Tibial nerve (tissue), 3 donors: ENCODE results near the gene PRODH2.

ENCODE experiments used
- CTCF ChIP-seq, 5 experiments: fragments of 200-600 bp in 3 of 5; fragments of 450-650 bp in 2 of 5; sonication (generic) in 3 of 5; IDR thresholded peaks; one replicate each; pipeline ENCODE4 v1.5.1; 2016 to 2019; ENCODE audit warnings: antibody characterized with exemption in 5 of 5, mild to moderate bottlenecking in 3 of 5, moderate library complexity in 2 of 5
- POLR2A ChIP-seq, 2 donors: fragments of 450-650 bp; IDR thresholded peaks; one replicate each; pipeline ENCODE4 v1.6.1; 2017; ENCODE audit warnings: antibody characterized with exemption in 2 of 2, mild to moderate bottlenecking in 2 of 2, moderate library complexity in 2 of 2

- TF ChIP-seq CTCF (IDR thresholded peaks at IDR 0.05): no peak
- TF ChIP-seq POLR2A (IDR thresholded peaks at IDR 0.05): no peak
Measured at GRCh38 chr19:35858311-35858710, 45.7 kb upstream of the PRODH2 start.
